HL-60 (cell line): ENCODE measurements around the gene BCAS3.

ENCODE experiments used
- CTCF ChIP-seq: IDR thresholded peaks from one replicate; pipeline ENCODE4 v1.5.1; 2011; ENCODE audit warnings: low read length, control low read depth, inconsistent platforms; ENCODE audit not compliant: insufficient read depth
- GABPA ChIP-seq: IDR thresholded peaks from 2 replicates; pipeline ENCODE4 v1.6.1; 2012; ENCODE audit warnings: low read depth
- POLR2AphosphoS5 ChIP-seq: IDR thresholded peaks from 2 replicates; pipeline ENCODE4 v1.6.1; 2012; ENCODE audit warnings: low read depth

DNA sequence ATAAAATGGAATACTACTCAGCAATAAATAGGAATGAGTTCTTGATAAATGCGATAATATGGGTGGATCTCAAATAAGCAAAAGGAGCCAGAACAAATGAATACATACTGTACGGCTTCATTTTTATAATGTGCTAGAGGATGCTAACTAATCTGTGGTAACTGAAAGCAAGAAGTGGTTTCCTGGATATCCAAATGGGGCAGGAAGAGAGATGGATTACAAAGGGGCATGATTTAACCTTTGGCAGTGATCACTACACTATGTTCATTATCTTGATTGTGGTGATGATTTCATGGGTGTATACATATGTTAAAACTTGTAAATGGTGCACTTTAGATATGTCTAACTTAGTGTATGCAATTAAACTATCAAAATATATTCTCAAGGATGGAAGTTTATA lies 499.7 kb downstream of the BCAS3 start:
- TF ChIP-seq GABPA (no peak), CTCF (no peak), POLR2AphosphoS5 (no peak)
